ENCODE results near the gene ADGRF4.

- TF ChIP-seq, protein P1, sequence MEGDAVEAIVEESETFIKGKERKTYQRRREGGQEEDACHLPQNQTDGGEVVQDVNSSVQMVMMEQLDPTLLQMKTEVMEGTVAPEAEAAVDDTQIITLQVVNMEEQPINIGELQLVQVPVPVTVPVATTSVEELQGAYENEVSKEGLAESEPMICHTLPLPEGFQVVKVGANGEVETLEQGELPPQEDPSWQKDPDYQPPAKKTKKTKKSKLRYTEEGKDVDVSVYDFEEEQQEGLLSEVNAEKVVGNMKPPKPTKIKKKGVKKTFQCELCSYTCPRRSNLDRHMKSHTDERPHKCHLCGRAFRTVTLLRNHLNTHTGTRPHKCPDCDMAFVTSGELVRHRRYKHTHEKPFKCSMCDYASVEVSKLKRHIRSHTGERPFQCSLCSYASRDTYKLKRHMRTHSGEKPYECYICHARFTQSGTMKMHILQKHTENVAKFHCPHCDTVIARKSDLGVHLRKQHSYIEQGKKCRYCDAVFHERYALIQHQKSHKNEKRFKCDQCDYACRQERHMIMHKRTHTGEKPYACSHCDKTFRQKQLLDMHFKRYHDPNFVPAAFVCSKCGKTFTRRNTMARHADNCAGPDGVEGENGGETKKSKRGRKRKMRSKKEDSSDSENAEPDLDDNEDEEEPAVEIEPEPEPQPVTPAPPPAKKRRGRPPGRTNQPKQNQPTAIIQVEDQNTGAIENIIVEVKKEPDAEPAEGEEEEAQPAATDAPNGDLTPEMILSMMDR (conservative IDR thresholded peaks at IDR 0.05), result no peak
- no peak for TF ChIP-seq EZH2 (IDR thresholded peaks at IDR 0.05; ENCODE audit: low read depth)
These were observed 36.4 kb upstream of the ADGRF4 start for GRCh38 chr6:47661960-47662359.

All from PC-9 (cell line).